GM13977 (cell line): ENCODE data around the gene LGMN.
"Not testable (repeated sequence)": the region's sequence is repeated elsewhere in the genome, so short reads cannot be mapped to it uniquely, and the experiment has no call there.

Source experiments
- DNase-seq: peaks from one replicate; pipeline ENCODE4 v3.0.0; 2012; ENCODE audit warnings: low spot score
- in situ Hi-C: fragments of 300-500 bp; cut with MboI; formaldehyde crosslinking; loops from one replicate; pipeline ENCODE4 v1.12.0; 2022; ENCODE audit warnings: low sequenced_read_pairs, low pct_unique_long_range_greater_than_20kb, mixed read lengths, inconsistent platforms; ENCODE audit not compliant: unreplicated experiment
- TF ChIP-seq, protein P1 (sequence below): IDR thresholded peaks from 2 replicates; pipeline ENCODE4 v1.5.1; 2012; ENCODE audit warnings: mild to moderate bottlenecking, control low read depth; ENCODE audit not compliant: insufficient read depth; ENCODE audit errors: extremely low read depth, missing control alignments

The LGMN gene

DNA sequence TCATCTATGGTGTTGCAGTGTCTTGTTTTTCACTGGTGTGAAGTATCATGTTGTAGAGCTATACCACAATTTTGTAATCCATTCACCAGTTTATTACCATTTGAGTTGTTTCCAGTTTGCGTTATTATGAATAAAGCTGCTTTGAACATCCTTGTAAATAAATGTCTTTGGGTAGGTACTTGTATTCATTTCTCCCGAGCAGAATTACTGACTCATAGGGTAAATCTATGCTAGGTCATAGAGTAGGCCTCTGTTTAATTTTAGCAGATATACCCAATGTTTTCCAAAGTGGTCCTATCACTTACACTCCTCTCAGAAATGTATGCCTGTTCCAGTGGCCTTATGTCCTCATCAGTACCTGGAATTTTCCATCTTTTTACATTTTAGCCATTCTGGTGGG, 39.1 kb upstream of the LGMN start:
- DNase-seq: no peak
- in situ Hi-C loops: loop anchor here (25.0 kb wide), 1 partner anchor 200 kb away; no protein-coding TSS in a partner anchor
- TF ChIP-seq, protein P1, sequence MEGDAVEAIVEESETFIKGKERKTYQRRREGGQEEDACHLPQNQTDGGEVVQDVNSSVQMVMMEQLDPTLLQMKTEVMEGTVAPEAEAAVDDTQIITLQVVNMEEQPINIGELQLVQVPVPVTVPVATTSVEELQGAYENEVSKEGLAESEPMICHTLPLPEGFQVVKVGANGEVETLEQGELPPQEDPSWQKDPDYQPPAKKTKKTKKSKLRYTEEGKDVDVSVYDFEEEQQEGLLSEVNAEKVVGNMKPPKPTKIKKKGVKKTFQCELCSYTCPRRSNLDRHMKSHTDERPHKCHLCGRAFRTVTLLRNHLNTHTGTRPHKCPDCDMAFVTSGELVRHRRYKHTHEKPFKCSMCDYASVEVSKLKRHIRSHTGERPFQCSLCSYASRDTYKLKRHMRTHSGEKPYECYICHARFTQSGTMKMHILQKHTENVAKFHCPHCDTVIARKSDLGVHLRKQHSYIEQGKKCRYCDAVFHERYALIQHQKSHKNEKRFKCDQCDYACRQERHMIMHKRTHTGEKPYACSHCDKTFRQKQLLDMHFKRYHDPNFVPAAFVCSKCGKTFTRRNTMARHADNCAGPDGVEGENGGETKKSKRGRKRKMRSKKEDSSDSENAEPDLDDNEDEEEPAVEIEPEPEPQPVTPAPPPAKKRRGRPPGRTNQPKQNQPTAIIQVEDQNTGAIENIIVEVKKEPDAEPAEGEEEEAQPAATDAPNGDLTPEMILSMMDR: no peak

DNA sequence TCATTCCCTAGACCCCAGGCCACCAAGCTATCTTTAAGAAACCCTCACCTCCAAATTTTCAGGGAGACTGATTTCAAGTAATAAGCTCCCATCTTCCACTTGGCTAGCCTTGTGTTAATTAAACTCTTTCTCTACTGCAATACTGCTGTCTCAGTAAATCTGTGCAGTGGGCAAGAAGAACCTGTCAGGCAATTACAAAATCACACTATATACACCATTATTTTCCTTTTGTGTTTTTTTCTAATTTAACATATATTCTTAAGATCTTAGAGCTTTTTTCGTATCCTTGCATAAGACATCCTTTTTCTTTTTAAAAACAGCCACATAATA, 38.0 kb upstream of the LGMN start:
- no peak for DNase-seq
- in situ Hi-C loops: loop anchor here (25.0 kb wide), 1 partner anchor 199 kb away; no protein-coding TSS in a partner anchor
- TF ChIP-seq, protein P1: no peak

DNA sequence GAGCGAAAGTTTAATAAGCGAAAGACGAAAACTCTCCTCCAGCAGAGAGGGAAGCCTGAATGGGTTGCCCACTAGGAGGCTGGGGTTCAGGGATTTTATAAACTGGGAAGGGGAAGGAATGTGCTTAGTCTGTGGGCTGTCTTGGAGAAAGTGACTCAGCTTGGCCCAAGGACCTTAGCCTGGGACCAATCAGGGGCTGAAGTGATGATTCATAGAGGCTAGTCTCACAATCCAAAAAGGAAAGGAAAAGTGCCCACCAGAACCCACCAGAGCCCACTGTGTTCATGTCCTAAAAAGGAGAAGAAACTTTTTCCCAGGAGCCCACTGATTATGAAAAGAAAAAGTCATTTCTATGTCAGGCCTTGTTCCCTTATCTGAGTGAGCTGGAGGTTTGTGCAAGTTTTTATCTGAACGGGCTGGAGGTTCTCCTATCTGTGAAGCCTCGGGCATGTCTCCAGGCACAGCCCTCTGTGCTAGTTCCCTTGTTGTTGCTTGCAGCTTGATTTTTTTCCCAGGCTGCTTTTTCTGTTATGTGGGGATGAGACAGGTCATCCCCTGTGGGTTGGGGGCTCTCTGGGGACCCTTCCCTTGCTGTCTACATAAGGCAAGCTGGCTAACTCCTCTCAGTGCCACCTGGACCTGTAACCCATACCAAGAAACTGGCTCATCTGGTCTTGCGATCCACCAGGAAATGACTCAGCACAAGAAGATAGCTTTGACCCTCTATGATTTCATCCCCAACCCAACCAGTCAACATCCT, 37.4 kb upstream of the LGMN start:
- TF ChIP-seq, protein P1: no peak
- no peak for DNase-seq
- in situ Hi-C loops: loop anchor here (25.0 kb wide), 1 partner anchor 199 kb away; no protein-coding TSS in a partner anchor

DNA sequence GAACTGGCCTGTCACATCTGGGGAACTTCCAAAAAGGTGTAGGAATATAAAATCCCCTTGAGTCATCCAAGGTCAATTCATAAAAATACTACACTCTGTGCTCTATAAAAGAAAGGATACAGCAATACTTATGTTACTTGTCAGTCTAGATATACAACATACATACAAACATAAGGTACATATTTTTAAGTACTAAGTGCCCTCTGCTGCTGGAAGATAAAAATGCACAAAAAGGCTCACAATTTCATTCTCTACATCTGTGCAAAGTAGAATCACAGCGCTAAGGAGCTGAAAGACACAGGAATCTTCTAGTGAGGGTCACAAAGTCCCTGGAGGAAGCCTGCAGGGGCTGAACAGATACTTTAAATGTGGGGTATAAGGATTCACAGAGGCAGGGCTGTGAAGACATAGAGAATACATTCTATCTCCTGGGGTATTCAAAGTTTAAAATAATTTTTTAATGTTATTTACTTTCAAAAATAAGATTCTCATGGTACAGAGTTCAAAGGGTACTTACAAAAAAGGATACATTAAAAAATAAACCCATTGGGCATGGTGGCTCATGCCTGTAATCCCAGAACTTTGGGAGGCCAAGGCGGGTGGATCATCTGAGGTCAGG, 35.5 kb upstream of the LGMN start:
- in situ Hi-C loops: loop anchor here (5.0 to 25.0 kb wide), 2 partner anchors 72 to 197 kb away; no protein-coding TSS in a partner anchor
- DNase-seq: peak; percentile 51
- TF ChIP-seq, protein P1: peak; percentile 71

DNA sequence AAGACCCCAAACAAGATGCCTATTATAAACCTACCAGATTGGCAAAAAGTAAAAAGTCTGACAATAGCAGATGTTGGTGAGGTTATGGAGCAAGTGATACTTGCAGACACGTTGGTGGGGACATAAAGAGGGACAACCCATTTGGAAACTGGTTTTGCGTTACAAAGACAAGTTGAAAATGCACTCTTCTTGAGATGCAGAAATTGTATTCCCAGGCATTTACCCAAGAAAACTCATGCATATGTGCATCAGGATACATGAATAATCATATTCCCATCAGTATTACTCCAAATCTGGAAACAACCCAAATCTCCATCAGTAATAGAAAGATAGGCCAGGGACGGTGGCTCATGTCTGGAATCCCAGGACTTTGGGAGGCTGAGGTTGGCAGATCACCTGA, 32.9 kb upstream of the LGMN start:
- TF ChIP-seq, protein P1: no peak
- no peak for DNase-seq
- in situ Hi-C loops: loop anchor here (5.0 to 25.0 kb wide), 2 partner anchors 69 to 194 kb away; no protein-coding TSS in a partner anchor

DNA sequence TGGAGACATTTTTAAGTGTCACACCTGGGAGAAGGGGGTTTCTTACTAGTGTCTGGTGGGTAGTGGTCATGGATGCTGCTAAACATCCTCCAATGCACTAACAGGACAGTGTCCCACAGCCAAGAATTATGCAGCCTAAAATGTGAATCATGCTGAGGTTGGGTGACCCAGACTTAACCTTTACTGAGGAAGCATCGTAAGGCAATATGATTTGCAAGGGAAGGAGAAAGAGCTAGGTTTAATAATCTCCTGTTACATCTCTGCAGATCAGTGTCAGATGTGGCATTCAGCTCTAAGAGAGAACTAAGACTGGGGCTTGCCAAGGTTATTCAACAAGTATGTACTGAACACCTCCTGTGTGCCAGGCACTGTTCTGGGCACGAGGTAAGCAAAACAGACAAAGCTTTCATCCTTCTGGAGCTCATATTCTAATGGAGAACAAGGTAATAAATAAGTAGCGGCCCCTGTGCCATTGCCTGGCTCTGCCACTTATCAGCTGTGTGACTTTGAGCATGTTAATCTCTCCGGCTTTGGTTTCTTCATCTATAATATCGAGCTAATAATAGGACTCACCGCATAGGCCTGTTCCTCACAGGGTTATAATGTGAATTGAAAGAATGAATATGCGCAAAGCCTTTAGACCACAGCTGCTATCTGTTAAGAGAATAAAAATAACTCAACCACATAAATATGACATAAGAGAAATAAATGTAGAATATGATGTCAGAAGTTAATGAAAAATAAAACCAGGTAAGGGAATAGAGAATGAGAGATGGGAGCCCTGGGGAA, 32.2 kb upstream of the LGMN start:
- DNase-seq: no peak
- TF ChIP-seq, protein P1: no peak
- in situ Hi-C loops: loop anchor here (5.0 to 25.0 kb wide), 2 partner anchors 68 to 193 kb away; no protein-coding TSS in a partner anchor

DNA sequence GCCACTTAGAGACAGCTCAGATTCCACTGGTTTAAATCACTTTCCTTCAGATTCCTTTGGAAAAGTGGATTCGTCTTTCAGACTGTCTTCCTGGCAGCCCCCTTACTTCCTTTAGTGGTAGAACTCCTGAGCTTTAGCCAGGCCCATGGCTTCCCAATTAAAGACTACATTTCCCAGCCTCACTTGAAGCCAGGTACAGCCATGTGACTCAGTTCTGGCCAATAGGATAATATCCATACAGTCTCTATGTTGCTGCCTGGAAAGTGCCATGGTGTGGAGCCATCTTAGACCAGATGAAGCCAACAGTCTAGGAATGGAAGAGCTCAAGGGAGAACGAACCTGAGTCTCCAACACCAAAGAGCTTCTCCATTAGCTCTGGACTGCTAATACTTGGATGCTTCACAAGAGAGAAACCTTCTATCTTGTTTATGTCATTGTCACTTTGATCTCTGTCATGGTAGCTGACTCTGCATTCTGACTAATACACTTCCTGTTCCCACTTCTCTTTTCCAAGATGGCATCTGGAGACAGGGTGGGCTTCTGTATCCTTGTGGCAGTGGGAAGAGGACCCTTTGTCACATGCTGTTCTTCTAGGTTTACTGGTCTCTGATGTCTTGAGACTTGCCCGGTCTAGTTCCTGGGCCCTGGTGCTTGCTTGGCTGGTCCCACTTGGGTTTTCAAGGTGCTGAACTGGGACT, 30.6 kb upstream of the LGMN start:
- in situ Hi-C loops: loop anchor here (25.0 kb wide), 1 partner anchor 192 kb away; no protein-coding TSS in a partner anchor
- DNase-seq: not testable (repeated sequence)

DNA sequence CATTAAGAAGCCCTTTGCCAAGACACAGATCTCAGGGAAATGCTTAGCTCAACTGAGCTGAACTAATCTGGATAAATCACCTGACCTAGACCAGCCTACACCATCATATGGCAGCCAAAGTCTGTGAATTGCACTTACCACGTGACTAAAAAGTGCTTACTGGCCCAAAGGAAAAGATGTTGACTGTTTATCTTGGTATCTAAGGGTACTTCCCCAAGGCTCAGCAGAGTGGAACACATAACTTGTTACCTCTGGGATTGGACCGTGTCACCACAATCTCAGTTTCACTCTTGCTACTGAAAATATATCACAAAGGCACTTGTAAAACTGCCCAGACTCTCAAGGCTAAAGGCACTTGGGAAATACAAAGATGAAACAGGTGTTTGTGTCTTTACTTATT, 26.9 kb upstream of the LGMN start:
- peak; percentile 40 for DNase-seq
- in situ Hi-C loops: loop anchor here (25.0 kb wide), 1 partner anchor 188 kb away; no protein-coding TSS in a partner anchor
